K562 (cell line): ENCODE measurements around the gene COX14.

Experiments
- FOXK2 ChIP-seq, 2 experiments: fragments of 450-650 bp; IDR thresholded peaks in 1 of 2; conservative IDR thresholded peaks in 1 of 2; 2 replicates each; pipeline ENCODE4 v1.6.1; 2016; ENCODE audit warnings: low read depth in 2 of 2, mild to moderate bottlenecking in 1 of 2
- MEF2A ChIP-seq: IDR thresholded peaks from 2 replicates; pipeline ENCODE4 v1.6.1; 2011; ENCODE audit warnings: low read depth, mild to moderate bottlenecking, low read length, moderate library complexity; ENCODE audit not compliant: control insufficient read depth
- POLR2A ChIP-seq: fragments of 450-650 bp; conservative IDR thresholded peaks from 2 replicates; pipeline ENCODE4 v1.6.1; 2016
- U2AF2 ChIP-seq: fragments of 200-400 bp; formaldehyde crosslinking; optimal IDR thresholded peaks from 2 replicates; pipeline ENCODE3; 2017; ENCODE audit warnings: low read depth, mild to moderate bottlenecking, low read length
- ZNF408 ChIP-seq: fragments of 250-450 bp; sonication (Bioruptor Pico); IDR thresholded peaks from 2 replicates; pipeline ENCODE4 v1.4.0; 2020; ENCODE audit warnings: low read depth, mild to moderate bottlenecking, moderate library complexity
- ZSCAN29 ChIP-seq: fragments of 450-650 bp; IDR thresholded peaks from 2 replicates; pipeline ENCODE4 v1.6.1; 2017
- TF ChIP-seq, protein P1 (sequence below), 3 experiments: IDR thresholded peaks in 2 of 3; conservative IDR thresholded peaks in 1 of 3; 2 replicates each; pipeline ENCODE4 v1.5.1; 2011 to 2012; ENCODE audit warnings: low read length in 3 of 3, mild to moderate bottlenecking in 3 of 3, control low read depth in 2 of 3, improper control_type of control experiment in 1 of 3, inconsistent platforms in 1 of 3, low read depth in 1 of 3, mixed read lengths in 1 of 3, moderate library complexity in 1 of 3; ENCODE audit not compliant: insufficient read depth in 2 of 3

DNA sequence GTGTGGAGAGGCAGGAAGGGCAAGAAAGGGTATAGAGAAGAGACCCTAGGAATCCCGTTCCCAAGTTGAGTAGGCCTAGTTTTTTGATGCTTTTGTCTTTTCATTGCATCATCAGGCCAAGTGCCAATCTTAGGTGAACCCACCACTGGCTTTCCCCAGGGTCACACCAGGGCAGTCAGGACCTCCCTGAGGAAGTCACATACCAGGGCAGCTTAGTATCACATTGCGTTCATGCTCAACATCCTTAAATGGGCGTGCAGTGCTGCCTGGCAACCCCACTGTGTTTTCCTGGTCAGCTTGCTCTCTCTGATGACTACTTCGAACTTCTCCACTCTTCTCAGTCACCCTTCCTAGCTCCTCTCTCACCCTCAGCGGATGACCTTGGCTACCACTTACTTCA lies 45.6 kb upstream of the COX14 start:
- TF ChIP-seq POLR2A (no peak), MEF2A (no peak), ZSCAN29 (no peak), FOXK2 (conservative IDR thresholded peaks at IDR 0.05 in 1 of 2, IDR thresholded peaks at IDR 0.05 in 1 of 2; ENCODE audit: low read depth in 2 of 2) (no peak), U2AF2 (no peak), ZNF408 (CRISPR knock-in tag) (no peak)
- TF ChIP-seq, protein P1, sequence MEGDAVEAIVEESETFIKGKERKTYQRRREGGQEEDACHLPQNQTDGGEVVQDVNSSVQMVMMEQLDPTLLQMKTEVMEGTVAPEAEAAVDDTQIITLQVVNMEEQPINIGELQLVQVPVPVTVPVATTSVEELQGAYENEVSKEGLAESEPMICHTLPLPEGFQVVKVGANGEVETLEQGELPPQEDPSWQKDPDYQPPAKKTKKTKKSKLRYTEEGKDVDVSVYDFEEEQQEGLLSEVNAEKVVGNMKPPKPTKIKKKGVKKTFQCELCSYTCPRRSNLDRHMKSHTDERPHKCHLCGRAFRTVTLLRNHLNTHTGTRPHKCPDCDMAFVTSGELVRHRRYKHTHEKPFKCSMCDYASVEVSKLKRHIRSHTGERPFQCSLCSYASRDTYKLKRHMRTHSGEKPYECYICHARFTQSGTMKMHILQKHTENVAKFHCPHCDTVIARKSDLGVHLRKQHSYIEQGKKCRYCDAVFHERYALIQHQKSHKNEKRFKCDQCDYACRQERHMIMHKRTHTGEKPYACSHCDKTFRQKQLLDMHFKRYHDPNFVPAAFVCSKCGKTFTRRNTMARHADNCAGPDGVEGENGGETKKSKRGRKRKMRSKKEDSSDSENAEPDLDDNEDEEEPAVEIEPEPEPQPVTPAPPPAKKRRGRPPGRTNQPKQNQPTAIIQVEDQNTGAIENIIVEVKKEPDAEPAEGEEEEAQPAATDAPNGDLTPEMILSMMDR (IDR thresholded peaks at IDR 0.05 in 2 of 3, conservative IDR thresholded peaks at IDR 0.05 in 1 of 3; ENCODE audit: insufficient read depth in 2 of 3, low read depth in 1 of 3, low read length in 3 of 3) = no peak
